GM20000 (cell line): ENCODE results near the gene ARID3B.
A peak's percentile ranks its signal among the peaks of the same experiment; 100 is the strongest.
"Not testable (repeated sequence)": the region's sequence is repeated elsewhere in the genome, so short reads cannot be mapped to it uniquely, and the experiment has no call there.

Source experiments
- DNase-seq: peaks from one replicate; pipeline ENCODE4 v3.0.0; 2012; ENCODE audit warnings: low spot score
- TF ChIP-seq, protein P1 (sequence below): IDR thresholded peaks from 2 replicates; pipeline ENCODE4 v1.5.1; 2012; ENCODE audit warnings: mild to moderate bottlenecking, control low read depth; ENCODE audit errors: extremely low read depth, missing control alignments

The ARID3B gene

DNA sequence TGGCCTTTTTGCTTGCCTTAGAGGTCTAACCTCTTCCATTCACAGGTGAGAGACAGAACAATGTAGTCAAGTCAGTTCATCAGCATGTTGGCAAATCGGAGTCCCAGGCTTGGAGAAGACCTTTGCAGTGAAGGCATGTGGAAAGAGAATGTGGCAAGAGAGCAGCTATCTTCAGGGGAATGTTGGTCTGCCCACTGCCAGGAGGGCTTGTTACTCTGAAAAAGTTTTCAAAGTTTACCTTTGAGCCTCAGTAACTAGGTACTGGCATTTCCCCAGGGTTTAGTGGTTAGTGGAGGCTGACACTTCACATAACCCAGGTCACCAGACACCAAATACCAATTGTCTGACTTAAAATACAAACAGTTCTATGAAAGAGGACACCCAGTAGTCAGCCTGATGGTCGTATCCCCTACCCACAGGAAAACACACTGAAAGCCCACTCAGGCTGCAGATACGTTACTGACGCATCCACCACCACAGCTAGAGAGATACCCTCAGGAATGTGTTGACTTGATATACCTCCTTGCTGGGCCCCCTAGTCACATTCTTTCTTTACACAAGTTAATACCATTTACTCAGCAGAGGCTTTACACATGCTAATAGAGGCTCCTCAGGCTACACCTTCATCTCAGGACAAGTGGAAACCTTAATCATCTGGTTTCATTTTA, 9.7 kb upstream of the ARID3B start:
- TF ChIP-seq, protein P1, sequence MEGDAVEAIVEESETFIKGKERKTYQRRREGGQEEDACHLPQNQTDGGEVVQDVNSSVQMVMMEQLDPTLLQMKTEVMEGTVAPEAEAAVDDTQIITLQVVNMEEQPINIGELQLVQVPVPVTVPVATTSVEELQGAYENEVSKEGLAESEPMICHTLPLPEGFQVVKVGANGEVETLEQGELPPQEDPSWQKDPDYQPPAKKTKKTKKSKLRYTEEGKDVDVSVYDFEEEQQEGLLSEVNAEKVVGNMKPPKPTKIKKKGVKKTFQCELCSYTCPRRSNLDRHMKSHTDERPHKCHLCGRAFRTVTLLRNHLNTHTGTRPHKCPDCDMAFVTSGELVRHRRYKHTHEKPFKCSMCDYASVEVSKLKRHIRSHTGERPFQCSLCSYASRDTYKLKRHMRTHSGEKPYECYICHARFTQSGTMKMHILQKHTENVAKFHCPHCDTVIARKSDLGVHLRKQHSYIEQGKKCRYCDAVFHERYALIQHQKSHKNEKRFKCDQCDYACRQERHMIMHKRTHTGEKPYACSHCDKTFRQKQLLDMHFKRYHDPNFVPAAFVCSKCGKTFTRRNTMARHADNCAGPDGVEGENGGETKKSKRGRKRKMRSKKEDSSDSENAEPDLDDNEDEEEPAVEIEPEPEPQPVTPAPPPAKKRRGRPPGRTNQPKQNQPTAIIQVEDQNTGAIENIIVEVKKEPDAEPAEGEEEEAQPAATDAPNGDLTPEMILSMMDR: no peak
- DNase-seq: no peak

DNA sequence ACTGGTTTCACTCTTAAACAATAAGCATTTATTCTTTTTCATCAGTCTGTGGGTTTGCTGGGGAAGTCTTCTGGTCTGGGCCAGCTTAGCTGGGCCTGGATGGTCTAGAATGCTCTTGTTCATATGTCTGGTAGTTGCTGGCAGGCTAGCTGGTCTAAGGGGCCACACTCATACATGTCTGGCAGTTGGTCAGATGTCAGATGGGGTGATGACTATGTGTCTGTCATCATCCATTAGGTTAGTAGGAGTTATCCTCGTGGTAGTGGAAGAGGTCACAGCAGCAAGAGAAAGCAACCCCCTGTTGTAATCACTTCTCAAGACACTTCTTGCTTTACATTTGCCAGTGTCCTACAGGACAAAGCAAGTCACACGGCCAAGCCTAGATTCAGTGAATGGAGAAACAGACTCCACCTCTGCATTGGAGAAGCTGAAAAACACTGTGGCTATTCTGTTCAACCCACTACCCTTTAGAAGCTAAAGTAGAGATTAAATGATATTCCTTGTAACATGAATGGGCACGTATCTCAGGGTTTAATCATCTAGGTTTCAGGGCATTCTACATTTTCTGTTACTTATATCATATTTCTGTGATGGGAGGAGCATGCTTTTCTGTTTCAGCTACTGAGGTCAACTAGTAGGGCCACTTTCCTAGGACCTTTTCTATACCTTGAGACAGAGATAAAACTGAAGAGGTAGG, 5.5 kb upstream of the ARID3B start:
- TF ChIP-seq, protein P1: no peak
- DNase-seq: no peak

- TF ChIP-seq, protein P1: no peak
- no peak for DNase-seq
Measured at GRCh38 chr15:74537736-74538135, 3.3 kb upstream of the ARID3B start.

GRCh38 chr15:74539521-74539920, 1.5 kb upstream of the ARID3B start:
- not testable (repeated sequence) for DNase-seq

GRCh38 chr15:74540161-74540760, 759 bp upstream of the ARID3B start:
- TF ChIP-seq, protein P1: no peak
- DNase-seq: no peak

- TF ChIP-seq, protein P1: no peak
- DNase-seq: peak; percentile 83
Measured at GRCh38 chr15:74541494-74542165, 610 bp downstream of the ARID3B start.

GRCh38 chr15:74542166-74543042, 1.4 kb downstream of the ARID3B start:
- no peak for DNase-seq
- TF ChIP-seq, protein P1: no peak
